Psoas muscle (tissue), 8 donors: Measurements from ENCODE around the gene KCTD1. TPM values are rescaled to one million over a fixed set of nuclear protein-coding genes. Genes with fewer than 3 reads are reported as not detected.

ENCODE experiments used
- ATAC-seq, 4 donors: fragments of 200-7000 bp; cut with Tn5 transposase; one replicate each; pipeline ENCODE4 v1.9.1; 2020; ENCODE audit warnings: moderate library complexity in 3 of 4, mild to moderate bottlenecking in 2 of 4
- DNase-seq, 2 donors: peaks; one replicate each; pipeline ENCODE4 v3.0.0-alpha.2; 2020
- H3K27ac ChIP-seq: fragments of 200-600 bp; one replicate; pipeline ENCODE4 v1.8.0; 2022
- H3K27me3 ChIP-seq, 3 donors: fragments of 200-600 bp in 1 of 3; one replicate each; pipeline versions ENCODE4 v1.6.1 to v1.8.0; 2013 to 2022; ENCODE audit warnings: low read length in 2 of 3, mild to moderate bottlenecking in 2 of 3, moderate library complexity in 1 of 3; ENCODE audit not compliant: insufficient read depth in 3 of 3
- H3K36me3 ChIP-seq, 2 donors: fragments of 200-600 bp in 1 of 2; one replicate each; pipeline versions ENCODE4 v1.6.1 to v1.8.0; 2013 to 2022; ENCODE audit warnings: low read depth in 1 of 2, mild to moderate bottlenecking in 1 of 2, moderate library complexity in 1 of 2; ENCODE audit not compliant: insufficient read depth in 1 of 2
- H3K4me1 ChIP-seq: fragments of 200-600 bp; one replicate; pipeline ENCODE4 v1.8.0; 2022
- H3K4me3 ChIP-seq: fragments of 200-600 bp; one replicate; pipeline ENCODE4 v1.8.0; 2022; ENCODE audit warnings: mild to moderate bottlenecking
- H3K9me3 ChIP-seq: fragments of 200-600 bp; one replicate; pipeline ENCODE4 v1.8.0; 2022
- WGBS, 3 donors: extraction: QIAGEN DNeasy Blood & Tissue Kit; methylation state at CpG; one replicate each; pipeline versions ENCODE4 v1.1.6 to v1.1.7; 2013; 5-methylcytosine and 5-hydroxymethylcytosine counted together
- intact Hi-C, 2 donors: fragments of 100-400 bp; cut with DNase I; formaldehyde crosslinking; loops; one replicate each; pipeline versions ENCODE4 v1.11.0 to v1.14.2; 2022
- polyA plus RNA-seq, 3 donors: library from polyadenylated mRNA; stranded (reverse); fragments of 200-250 nt; gene quantifications; one replicate each; pipeline ENCODE4 v1.2.3, GENCODE V29; 2013
- total RNA-seq, 4 donors: library from RNA; stranded (reverse); fragmentation: NEBNext Ultra II Directional in 2 of 4; extraction: Animal tissue kit (Norgen Biotek cat#: 25700) in 2 of 4; gene quantifications; one replicate each; pipeline versions ENCODE4 v1.2.1 to v1.2.4, GENCODE V29; 2021 to 2023
- TF ChIP-seq, protein P1 (sequence below): fragments of 200-600 bp; IDR thresholded peaks from one replicate; pipeline ENCODE4 v1.8.0; 2022; ENCODE audit warnings: antibody characterized with exemption
- donor health status: healthy with polysubstance abuse.
- donor health status: DM: no; HTN: no; CAD: no; lungs with moderate emphysema.
- donor health status: Bipolar disorder and iron deficiency.
- donor health status: healthy.
- donor health status: DM: yes; HTN: yes; CAD: no.
- donor health status: DM: no; HTN: no; CAD: no.
- donor health status: DM: no; HTN: no; CAD: no.
- donor health status: DM: yes; HTN: yes; CAD: no.

KCTD1 gene
- total and polyA plus RNA-seq, 7 donors, result 2.6 to 8.6 (median 3.5) TPM

DNA sequence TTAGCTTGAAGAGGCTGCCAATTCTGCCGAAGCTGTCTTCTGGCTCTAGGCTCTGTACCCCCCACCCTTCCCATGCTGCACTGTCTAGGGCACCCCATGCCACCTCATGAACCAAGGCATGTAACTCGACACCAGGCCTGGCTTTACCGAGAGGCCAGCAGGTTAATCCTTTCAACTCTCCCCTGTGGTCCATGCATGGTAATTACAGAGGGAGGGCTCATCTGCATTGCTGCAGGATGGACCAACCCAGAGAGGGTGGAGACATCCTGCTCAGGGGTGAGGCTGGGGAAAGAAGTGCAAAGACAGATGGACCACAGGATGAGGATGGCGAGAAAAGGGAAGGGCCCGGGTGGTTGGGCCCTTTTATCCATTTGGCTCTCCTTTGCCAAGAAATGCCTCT, 65.8 kb downstream of the KCTD1 start:
- no peaks in the 10 kb centered on the region for H3K4me1 ChIP-seq
- H3K4me3 ChIP-seq, result no peak overlapping the region
- H3K9me3 ChIP-seq, result no peaks in the 10 kb centered on the region
- intact Hi-C loops, result no loop called here
- TF ChIP-seq, protein P1, sequence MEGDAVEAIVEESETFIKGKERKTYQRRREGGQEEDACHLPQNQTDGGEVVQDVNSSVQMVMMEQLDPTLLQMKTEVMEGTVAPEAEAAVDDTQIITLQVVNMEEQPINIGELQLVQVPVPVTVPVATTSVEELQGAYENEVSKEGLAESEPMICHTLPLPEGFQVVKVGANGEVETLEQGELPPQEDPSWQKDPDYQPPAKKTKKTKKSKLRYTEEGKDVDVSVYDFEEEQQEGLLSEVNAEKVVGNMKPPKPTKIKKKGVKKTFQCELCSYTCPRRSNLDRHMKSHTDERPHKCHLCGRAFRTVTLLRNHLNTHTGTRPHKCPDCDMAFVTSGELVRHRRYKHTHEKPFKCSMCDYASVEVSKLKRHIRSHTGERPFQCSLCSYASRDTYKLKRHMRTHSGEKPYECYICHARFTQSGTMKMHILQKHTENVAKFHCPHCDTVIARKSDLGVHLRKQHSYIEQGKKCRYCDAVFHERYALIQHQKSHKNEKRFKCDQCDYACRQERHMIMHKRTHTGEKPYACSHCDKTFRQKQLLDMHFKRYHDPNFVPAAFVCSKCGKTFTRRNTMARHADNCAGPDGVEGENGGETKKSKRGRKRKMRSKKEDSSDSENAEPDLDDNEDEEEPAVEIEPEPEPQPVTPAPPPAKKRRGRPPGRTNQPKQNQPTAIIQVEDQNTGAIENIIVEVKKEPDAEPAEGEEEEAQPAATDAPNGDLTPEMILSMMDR, result no peak
- no peaks in the 10 kb centered on the region for H3K27me3 ChIP-seq
- DNase-seq, result no peak
- H3K27ac ChIP-seq, result no peak overlapping the region
- 44 to 52% (median 44%) methylated on average over 5 of the region's 5 CpGs for WGBS, 3 donors
- no peaks in the 10 kb centered on the region for H3K36me3 ChIP-seq
- ATAC-seq, result no peak

DNA sequence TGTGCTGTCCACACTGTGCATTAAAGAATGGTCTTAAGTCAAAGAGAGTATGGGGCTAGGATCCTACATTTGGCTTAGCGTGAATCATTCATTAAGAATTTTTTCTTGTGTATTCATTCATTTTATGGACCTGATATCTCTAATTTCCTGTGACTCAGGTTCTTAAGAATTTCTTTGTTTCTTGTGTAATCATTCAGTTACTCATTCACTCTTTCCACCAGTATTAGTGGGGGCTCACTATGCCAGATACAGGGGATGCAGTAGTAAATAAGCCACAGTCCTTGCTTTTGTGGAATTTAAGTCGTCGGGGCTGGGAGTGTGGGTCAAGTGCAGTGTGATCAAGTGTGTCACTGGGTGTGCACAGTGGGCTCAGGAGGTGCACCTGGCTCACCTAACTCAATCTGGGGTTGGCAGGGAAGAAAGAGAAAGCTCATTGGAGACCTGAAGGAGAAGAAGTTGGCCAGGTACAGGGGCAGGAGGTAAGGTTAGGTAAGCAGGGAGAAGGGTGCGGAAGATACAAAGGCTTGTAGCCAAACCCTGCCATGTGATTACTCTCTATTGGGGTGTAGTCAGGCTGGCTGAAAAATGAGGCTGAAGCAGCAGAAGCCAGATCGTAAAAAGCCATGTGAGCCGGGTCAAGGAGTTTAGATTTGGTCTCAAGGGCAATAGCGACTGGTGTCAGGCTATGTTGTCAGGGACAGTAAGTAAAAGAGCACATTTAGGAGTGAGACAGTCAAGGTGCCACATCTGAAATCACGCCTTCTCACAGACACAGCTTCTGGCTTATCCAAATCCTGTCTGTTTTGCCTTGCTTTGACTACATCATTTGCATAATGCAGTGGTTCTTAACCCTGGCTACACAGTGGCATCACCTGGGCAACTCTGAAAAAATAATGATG, 67.2 kb downstream of the KCTD1 start:
- ATAC-seq, result no peak
- DNase-seq, result no peak

DNA sequence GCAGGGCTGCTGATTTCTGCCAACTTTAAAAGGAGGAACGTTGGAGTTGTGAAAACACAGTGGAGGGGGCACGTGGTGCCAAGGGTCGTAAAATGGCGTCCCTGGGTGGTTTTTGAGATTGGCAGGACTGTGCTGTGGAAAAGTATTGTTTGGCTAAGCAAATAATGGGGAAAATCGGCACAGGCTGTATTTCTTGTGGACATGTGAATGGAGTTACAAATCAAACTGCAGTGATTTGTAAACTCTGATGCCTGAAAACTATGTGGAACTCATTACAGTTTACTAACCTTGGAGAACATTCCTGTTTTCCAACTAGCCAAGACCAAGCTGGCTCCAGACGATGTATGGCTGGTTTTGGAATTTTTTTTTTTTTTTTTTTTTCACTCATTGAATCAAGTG, 68.7 kb downstream of the KCTD1 start:
- intact Hi-C loops, result no loop called here
- TF ChIP-seq, protein P1, result no peak
- Histone ChIP-seq H3K27ac (no peak overlapping the region), H3K4me1 (no peaks in the 10 kb centered on the region), H3K9me3 (no peaks in the 10 kb centered on the region), H3K27me3 (no peaks in the 10 kb centered on the region), H3K36me3 (peaks cover 0 to 14% of the 10 kb centered on the region in 2 donors), H3K4me3 (no peak overlapping the region)
- ATAC-seq (no peak), DNase-seq (no peak)
- 48 to 61% (median 56%) methylated on average over 6 of the region's 6 CpGs for WGBS, 3 donors

More for the DNA sequence above, 67.2 kb downstream of the KCTD1 start:
- Histone ChIP-seq H3K27me3 (no peaks in the 10 kb centered on the region), H3K27ac (no peak overlapping the region), H3K4me3 (no peak overlapping the region), H3K9me3 (no peaks in the 10 kb centered on the region), H3K4me1 (no peaks in the 10 kb centered on the region), H3K36me3 (peaks cover 0 to 3% of the 10 kb centered on the region in 2 donors)
- TF ChIP-seq, protein P1, result no peak
- 76 to 86% (median 77%) methylated on average over 8 of the region's 8 CpGs for WGBS, 3 donors
- intact Hi-C loops, result no loop called here

DNA sequence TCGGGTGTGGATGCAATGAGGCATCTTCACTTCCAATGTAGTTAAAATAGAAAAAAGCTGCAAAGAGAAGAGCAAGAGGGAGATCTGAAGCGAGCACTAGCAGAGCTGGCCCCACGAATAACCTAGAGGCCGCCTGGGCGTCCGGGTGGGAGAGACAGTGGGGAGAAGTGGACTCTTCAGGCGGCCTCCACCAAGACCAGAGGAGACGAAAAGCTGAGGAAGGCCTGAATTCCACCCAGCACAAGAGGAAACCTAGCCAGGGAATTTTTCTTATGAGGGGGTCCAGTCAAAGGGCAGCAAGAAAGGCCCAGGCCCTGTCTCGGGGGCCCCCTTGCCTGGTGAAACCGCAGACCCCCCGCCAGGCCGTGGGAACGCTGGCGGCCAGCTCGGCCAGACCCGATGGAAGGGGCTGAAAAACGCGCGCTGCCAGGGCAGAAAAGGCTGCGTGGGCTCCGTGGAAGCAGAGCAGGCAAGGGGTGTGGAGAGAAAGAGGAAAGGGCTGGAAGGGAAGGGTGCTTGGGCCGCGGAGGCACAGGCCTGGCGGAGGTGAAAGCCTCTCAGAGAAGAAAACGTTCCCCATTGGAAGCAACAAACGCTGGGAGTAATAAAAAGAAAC, 69.2 kb downstream of the KCTD1 start:
- DNase-seq (no peak), ATAC-seq (peak in 1 of 4 donors; percentile 19)
- Histone ChIP-seq H3K4me1 (no peaks in the 10 kb centered on the region), H3K4me3 (no peak overlapping the region), H3K36me3 (peaks cover 0 to 14% of the 10 kb centered on the region in 2 donors), H3K9me3 (no peaks in the 10 kb centered on the region), H3K27me3 (no peaks in the 10 kb centered on the region), H3K27ac (no peak overlapping the region)
- intact Hi-C loops, result no loop called here
- 79 to 82% (median 82%) methylated on average over 26 of the region's 26 CpGs for WGBS, 3 donors
- TF ChIP-seq, protein P1, result no peak
